T-helper 1 cell (primary cell): ENCODE data around the gene ZDHHC9.

Experiments used
- DNase-seq, 5 donors: peaks; one replicate each; pipeline ENCODE4 v3.0.0-alpha.2; 2012 to 2020

The ZDHHC9 gene

GRCh38 chrX:129761596-129761995, 82.1 kb downstream of the ZDHHC9 start:
- no peak for DNase-seq

- DNase-seq: no peak
These were observed 82.7 kb downstream of the ZDHHC9 start for GRCh38 chrX:129760981-129761380.

DNA sequence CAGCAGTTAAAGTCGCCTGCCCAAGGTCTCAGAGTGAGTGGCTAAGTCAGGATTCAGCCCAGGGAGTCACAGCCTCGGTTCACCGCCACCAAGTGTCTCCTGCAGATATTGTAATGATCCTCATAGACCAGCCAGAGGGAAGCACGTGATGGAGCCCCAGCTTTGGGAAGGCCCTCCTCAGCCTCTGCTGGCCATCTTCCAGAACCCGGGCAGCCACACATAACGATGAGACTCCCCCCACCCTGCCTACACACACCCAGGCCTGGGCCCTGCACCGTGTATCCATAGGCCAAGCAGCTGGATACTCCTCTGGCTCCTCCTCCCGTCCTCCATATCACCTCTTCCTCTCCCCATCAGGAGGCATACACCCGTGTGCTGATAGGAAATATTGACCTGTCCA, 83.5 kb downstream of the ZDHHC9 start:
- no peak for DNase-seq

DNA sequence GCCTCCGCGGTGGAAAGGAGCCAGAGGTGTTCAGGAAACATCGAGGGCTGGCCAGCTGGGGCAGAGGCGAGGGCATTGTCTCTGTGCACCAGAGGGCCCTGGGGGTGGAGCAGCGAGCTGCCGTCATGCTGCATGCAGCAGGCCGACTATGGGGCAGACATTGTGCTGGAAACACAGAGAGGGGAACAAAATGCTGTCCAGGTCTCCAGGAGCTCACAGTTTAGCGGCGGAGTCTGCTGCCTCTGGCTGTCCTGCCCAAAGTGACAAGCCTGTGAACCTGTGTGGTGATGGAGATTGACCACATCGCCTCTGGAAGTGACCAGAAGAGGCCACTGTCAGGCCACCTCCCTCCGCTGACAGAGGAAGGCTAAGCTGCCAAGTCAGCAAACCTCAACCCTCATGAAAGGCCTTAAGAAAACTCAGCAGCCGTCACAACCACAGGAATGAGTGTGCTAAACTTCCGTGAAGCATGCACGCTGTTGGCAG, 84.1 kb downstream of the ZDHHC9 start:
- peak in 4 of 5 donors; percentile 18 to 87 (median 36) for DNase-seq

DNA sequence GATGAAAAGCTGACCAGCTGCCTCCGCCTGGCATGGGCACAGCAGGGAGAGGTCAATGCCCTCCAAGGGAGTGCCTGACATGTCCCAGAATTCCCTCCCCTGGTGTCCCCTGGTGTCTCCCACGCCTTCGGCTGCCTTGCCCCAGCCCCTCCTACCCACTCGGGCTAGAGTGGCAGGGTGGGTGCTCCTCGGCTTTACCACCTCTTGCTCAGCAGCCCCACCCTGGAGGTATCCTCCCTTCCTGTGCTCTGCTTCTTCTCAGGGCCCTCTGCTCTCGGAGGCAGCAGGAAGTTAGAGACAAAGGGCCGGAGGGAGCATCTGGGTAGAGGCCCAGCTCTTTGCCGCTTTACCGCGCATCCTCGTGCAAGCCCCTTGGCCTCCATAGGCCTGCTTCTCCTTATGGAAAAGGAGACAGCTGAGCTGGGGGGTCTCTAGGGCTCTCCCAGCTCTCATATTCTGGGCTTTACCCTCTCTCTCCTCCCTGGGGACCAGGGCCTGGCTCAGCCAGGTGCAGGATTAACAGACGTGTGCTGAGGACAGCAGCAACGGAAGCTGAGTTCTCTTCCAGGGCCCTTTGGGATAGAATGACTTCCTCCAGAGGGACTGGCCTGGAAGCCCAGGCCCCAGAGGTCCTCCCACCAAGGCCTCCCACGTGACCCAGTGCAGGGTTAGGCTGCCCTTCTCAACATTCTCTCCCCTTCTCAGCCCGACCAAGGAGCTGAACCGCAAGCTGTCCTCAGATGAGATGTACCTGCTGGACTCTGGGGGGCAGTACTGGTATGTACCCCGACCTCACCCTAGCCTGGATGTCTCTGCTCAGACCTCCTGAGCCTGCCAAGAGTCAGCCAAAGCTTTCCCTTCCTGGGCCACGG, 87.7 kb downstream of the ZDHHC9 start:
- DNase-seq: peak in 1 of 5 donors; percentile 56

- DNase-seq: no peak
These were observed 89.3 kb downstream of the ZDHHC9 start for GRCh38 chrX:129754056-129755024.
